Uterus (tissue), 4 donors: ENCODE data around the gene CHPF. TPM values are rescaled to one million over a fixed set of nuclear protein-coding genes. Genes with fewer than 3 reads are reported as not detected.
A peak's percentile ranks its signal among the peaks of the same experiment; 100 is the strongest.

Experiments
- DNase-seq, 2 donors: peaks; one replicate each; pipeline ENCODE4 v3.0.0-alpha.2; 2019 to 2020
- H3K27ac ChIP-seq, 2 donors: fragments of 200-600 bp; sonication (generic); 1 replicate in 1 of 2; 2 replicates in 1 of 2; pipeline ENCODE4 v1.5.1; 2016 to 2018
- H3K27me3 ChIP-seq, 2 donors: fragments of 200-600 bp; sonication (generic); one replicate each; pipeline ENCODE4 v1.5.1; 2018 to 2019; ENCODE audit warnings: control low read depth in 1 of 2
- H3K36me3 ChIP-seq, 2 donors: fragments of 200-600 bp; sonication (generic); one replicate each; pipeline ENCODE4 v1.5.1; 2019; ENCODE audit warnings: control low read depth in 1 of 2
- H3K4me1 ChIP-seq, 2 donors: fragments of 200-600 bp; sonication (generic); one replicate each; pipeline ENCODE4 v1.5.1; 2018 to 2019; ENCODE audit warnings: control low read depth in 1 of 2
- H3K4me3 ChIP-seq, 2 donors: fragments of 200-600 bp; sonication (generic); 1 replicate in 1 of 2; 2 replicates in 1 of 2; pipeline ENCODE4 v1.5.1; 2018 to 2019; ENCODE audit warnings: mild to moderate bottlenecking in 1 of 2
- H3K9me3 ChIP-seq, 2 donors: fragments of 200-600 bp; sonication (generic); one replicate each; pipeline ENCODE4 v1.5.1; 2019; ENCODE audit warnings: control low read depth in 1 of 2
- CTCF ChIP-seq, 4 experiments: fragments of 200-600 bp in 2 of 4; fragments of 450-650 bp in 2 of 4; sonication (generic) in 2 of 4; IDR thresholded peaks; one replicate each; pipeline ENCODE4 v1.5.1; 2016 to 2019; ENCODE audit warnings: antibody characterized with exemption in 4 of 4, mild to moderate bottlenecking in 2 of 4, moderate library complexity in 1 of 4
- POLR2A ChIP-seq, 2 donors: fragments of 450-650 bp; IDR thresholded peaks; one replicate each; pipeline ENCODE4 v1.6.1; 2016; ENCODE audit warnings: antibody characterized with exemption in 2 of 2, mild to moderate bottlenecking in 1 of 2, moderate library complexity in 1 of 2
- intact Hi-C: fragments of 100-400 bp; cut with DNase I; formaldehyde crosslinking; loops from one replicate; pipeline ENCODE4 v1.15.1; 2023; ENCODE audit warnings: low total_unique reads
- total RNA-seq, 4 donors: library from RNA; depleted of rRNA in 3 of 4; stranded (reverse); fragments of >200 nt in 3 of 4; gene quantifications; one replicate each; pipeline versions ENCODE4 v1.1.0 to v1.2.4, GENCODE V29; 2014 to 2023
- donor health status: DM: yes; HTN: yes; CAD: no.

The CHPF gene
- total RNA-seq, 4 donors from 2014 or later, result 16.5 to 194 (median 42.5) TPM

DNA sequence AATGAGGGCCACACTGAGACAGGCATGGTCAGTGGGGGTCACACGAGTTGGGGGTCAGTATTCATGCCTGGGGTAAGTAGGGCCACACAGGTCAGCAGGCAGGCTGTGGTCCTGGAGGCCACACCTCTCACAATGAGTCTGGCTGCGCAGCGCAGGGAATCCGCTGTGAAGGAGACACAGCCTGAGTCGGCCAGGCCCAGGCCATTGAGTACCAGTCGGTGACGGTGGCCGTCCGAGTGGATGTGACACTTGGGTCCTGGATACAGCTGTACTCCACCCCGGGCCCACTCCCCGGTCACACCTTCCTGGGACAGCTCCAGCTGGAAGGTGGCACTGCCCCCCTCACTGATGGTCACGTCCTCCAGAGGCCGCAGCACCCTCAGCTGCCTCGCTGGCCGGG, 10.7 kb upstream of the CHPF start:
- intact Hi-C loops, result no loop called here
- Histone ChIP-seq H3K36me3 (no peaks in the 10 kb centered on the region), H3K4me3 (no peak overlapping the region), H3K27me3 (no peaks in the 10 kb centered on the region), H3K27ac (no peak overlapping the region), H3K4me1 (peaks cover 3 to 17% of the 10 kb centered on the region in 2 donors), H3K9me3 (no peaks in the 10 kb centered on the region)
- no peak for DNase-seq
- no peak for TF ChIP-seq POLR2A (IDR thresholded peaks at IDR 0.05)

- no peak for DNase-seq
- no peak overlapping the region for H3K27ac ChIP-seq
- H3K9me3 ChIP-seq, result no peaks in the 10 kb centered on the region
- H3K4me1 ChIP-seq, result peaks cover 3 to 17% of the 10 kb centered on the region in 2 donors
- H3K36me3 ChIP-seq, result no peaks in the 10 kb centered on the region
- no peak for TF ChIP-seq CTCF (IDR thresholded peaks at IDR 0.05)
- TF ChIP-seq POLR2A (IDR thresholded peaks at IDR 0.05), result no peak
- H3K27me3 ChIP-seq, result no peaks in the 10 kb centered on the region
- intact Hi-C loops, result no loop called here
- H3K4me3 ChIP-seq, result no peak overlapping the region
Measured at GRCh38 chr2:219553463-219553963, 9.9 kb upstream of the CHPF start.

DNA sequence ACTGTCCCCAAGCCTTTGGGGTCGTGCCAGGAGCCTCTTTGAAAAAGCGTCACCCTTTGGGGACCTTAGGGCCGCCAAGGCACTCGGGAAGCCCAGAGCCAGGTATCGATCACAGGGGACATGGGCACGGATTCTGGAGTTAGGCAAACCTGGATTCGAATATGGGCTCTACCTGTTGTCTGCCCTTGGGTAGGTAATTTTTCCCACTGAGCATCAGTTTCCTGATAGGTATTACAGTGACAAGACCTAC, 9.5 kb upstream of the CHPF start:
- DNase-seq, result no peak
- H3K27me3 ChIP-seq, result no peaks in the 10 kb centered on the region
- H3K4me1 ChIP-seq, result peaks cover 3 to 17% of the 10 kb centered on the region in 2 donors
- H3K36me3 ChIP-seq, result no peaks in the 10 kb centered on the region
- peak overlapping the region; percentile 45 to 59 for H3K4me3 ChIP-seq
- TF ChIP-seq POLR2A (IDR thresholded peaks at IDR 0.05) (no peak), CTCF (IDR thresholded peaks at IDR 0.05) (no peak)
- H3K9me3 ChIP-seq, result no peaks in the 10 kb centered on the region
- intact Hi-C loops, result no loop called here
- H3K27ac ChIP-seq, result no peak overlapping the region

DNA sequence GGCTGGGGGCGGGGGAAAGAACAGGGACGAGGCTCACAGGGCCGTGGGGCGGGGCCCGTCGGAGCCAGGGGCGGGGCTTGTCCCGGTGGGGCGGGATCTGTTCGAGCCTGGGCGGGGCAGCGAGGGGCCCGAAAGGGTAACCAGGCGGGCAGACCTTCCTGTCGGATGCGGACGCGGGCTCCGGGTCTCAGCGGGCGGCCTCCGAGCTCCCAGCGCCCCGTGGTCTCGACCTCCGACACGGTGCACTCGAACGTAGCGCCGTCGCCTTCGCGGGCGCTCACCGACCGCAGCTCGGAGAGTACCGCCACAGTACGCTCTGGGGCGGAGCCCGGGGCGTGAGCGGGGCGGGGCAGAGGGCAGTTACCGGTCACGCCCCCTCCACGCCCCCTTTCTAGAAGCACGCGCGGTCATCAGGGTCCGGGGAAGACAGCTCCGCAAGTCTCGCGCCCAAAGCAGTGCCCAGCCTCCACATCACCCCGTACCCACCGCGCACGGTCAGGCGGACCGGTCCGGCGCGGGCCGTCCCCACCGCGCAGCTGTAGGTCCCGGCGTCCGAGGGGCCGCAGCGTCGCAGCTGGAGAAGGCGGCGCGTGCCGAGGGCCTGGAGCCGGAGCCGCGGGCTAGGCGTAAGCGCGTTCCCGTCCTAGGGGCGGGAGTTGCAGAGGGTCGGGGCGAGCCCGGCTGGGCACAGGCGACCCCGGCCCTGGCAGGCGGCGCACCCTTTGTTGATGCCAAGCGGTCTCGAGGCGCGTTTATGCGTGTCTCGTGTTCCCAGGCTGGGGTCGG, 9.0 kb upstream of the CHPF start:
- Histone ChIP-seq H3K4me1 (peaks cover 3 to 17% of the 10 kb centered on the region in 2 donors), H3K27ac (peak overlapping the region; percentile 43 to 79), H3K36me3 (no peaks in the 10 kb centered on the region), H3K4me3 (peak overlapping the region; percentile 45 to 59), H3K9me3 (no peaks in the 10 kb centered on the region), H3K27me3 (no peaks in the 10 kb centered on the region)
- peak; percentile 90 to 94 for DNase-seq
- TF ChIP-seq POLR2A (IDR thresholded peaks at IDR 0.05) (peak in 1 of 2 donors; percentile 34), CTCF (IDR thresholded peaks at IDR 0.05) (no peak)
- intact Hi-C loops, result no loop called here

DNA sequence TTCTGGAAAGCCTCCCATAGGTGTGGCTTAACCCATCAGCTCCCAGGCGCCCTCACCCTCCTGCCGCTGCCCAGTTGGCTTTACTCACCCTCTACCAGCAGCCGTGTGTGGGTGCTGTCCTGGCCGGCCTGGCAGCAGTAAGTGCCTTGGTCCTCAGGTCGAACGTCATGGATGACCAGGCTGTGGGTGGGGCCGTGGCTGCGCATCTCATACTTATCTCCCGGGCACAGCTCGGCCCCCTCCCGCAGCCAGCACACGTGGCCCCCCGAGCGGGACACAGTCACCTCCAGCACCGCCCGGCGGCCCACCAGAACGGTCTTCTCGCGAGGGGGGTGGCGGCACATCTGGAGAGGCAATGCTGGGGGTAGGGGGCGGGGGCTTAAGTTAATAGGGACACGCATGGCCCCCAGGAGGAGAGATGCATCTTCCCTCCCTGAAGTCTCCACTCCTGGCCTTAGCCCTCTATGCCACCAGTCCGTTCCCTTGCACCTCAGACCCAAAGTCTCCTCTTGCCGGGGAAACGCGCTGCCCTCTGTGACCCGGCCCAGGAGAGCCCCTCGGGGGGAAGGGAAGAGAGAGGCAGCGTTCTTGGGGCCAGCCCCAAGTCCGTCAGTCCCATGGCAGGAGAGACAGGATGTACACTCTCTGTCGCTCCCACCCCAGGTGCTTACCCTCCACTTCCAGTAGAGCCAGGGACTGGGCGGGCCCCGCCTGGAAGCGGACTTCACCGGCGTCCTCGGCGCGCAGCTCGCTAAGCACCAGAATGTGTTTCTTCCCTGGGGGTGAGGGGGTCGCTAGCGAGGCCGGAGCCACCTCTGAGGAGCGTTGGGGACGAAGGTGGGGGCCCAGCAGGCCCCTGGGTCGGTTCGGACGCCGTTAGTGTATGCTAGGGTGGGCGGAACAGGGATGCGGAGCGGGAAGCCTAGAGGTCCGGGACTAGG, 8.1 kb upstream of the CHPF start:
- Histone ChIP-seq H3K27me3 (no peaks in the 10 kb centered on the region), H3K4me3 (peak overlapping the region; percentile 45 to 59), H3K36me3 (no peaks in the 10 kb centered on the region), H3K9me3 (no peaks in the 10 kb centered on the region), H3K4me1 (peaks cover 3 to 17% of the 10 kb centered on the region in 2 donors), H3K27ac (peak overlapping the region; percentile 43 to 79)
- peak; percentile 52 to 70 for DNase-seq
- intact Hi-C loops, result no loop called here
- TF ChIP-seq POLR2A (IDR thresholded peaks at IDR 0.05) (peak in 1 of 2 donors; percentile 21), CTCF (IDR thresholded peaks at IDR 0.05) (no peak)
